Left renal cortex interstitium (tissue), 4 donors: ENCODE measurements around the gene GPR108. TPM values are rescaled to one million over a fixed set of nuclear protein-coding genes. Genes with fewer than 3 reads are reported as not detected.

Experiments
- DNase-seq, 4 donors: peaks; one replicate each; pipeline ENCODE4 v3.0.0-alpha.2; 2013; ENCODE audit warnings: low read depth in 4 of 4, low spot score in 2 of 4, missing footprints in 1 of 4
- polyA plus RNA-seq, 4 donors: library from polyadenylated mRNA; unstranded; fragments of 120-200 nt; gene quantifications; one replicate each; pipeline ENCODE4 v1.2.1, GENCODE V29; 2013; ENCODE audit not compliant: insufficient read length in 4 of 4

GPR108 gene
- polyA plus RNA-seq, 4 donors, result 57.8 to 70.1 (median 64.6) TPM

- DNase-seq, result no peak
These were observed 51.9 kb downstream of the GPR108 start for GRCh38 chr19:6685482-6685881.

DNA sequence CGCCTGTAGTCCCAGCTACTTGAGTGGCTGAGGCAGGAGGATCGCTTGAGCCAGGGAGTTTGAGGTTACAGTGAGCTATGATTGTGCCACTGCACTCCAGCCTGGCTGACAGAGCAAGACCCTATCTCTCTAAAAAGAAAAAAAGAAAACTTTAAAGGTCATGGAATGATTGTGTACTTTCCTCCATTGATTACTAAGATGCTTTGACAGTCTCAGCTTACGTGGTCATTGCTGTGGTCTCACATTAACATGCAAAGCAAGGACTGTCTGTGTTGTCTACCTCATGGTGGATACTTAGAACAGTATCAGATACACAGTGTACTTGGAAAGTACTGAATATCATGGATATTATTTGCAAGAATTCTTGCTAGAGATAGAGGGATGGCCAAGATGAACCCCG is 53.4 kb downstream of the GPR108 start:
- DNase-seq, result no peak

GRCh38 chr19:6682607-6683128 is 54.7 kb downstream of the GPR108 start:
- DNase-seq, result no peak

GRCh38 chr19:6680141-6680540 is 57.2 kb downstream of the GPR108 start:
- no peak for DNase-seq

Other genes with a start within 250 kb of the GPR108 start
- gene TUBB4A, start 235.3 kb downstream of the GPR108 start, polyA plus RNA-seq, result 10 to 100 TPM; 25.4 to 46.2 (median 33.5) TPM
- under 1 TPM; 0.16 to 0.51 (median 0.28) TPM for gene TNFSF9, start 206.6 kb downstream of the GPR108 start, polyA plus RNA-seq
- not detected for gene CD70, start 146.4 kb downstream of the GPR108 start, polyA plus RNA-seq
- under 1 TPM; 0.04 to 0.13 (median 0.10) TPM for gene TNFSF14, start 67.4 kb downstream of the GPR108 start, polyA plus RNA-seq
- 10 to 100 TPM; 13.6 to 30.7 (median 22.1) TPM for gene C3, start 16.9 kb downstream of the GPR108 start, polyA plus RNA-seq
- 10 to 100 TPM; 50.6 to 68.7 (median 58.7) TPM for gene TRIP10, start 2.1 kb upstream of the GPR108 start, polyA plus RNA-seq
- gene SH2D3A, start 29.9 kb upstream of the GPR108 start, polyA plus RNA-seq, result 10 to 100 TPM in 1 of 4 donors, 1 to 10 TPM in 3; 5.6 to 11.5 (median 9.2) TPM
- 1 to 10 TPM; 1.3 to 2.3 (median 1.4) TPM for gene VAV1, start 35.1 kb upstream of the GPR108 start, polyA plus RNA-seq
- gene ADGRE1, start 150.0 kb upstream of the GPR108 start, polyA plus RNA-seq, result under 1 TPM; 0.08 to 0.16 (median 0.12) TPM